IPS-NIHi7 (cell line): Measurements from ENCODE around the gene RARA.

Experiments used
- DNase-seq: peaks from one replicate; pipeline ENCODE4 v3.0.0; 2012; ENCODE audit warnings: mixed read lengths; ENCODE audit errors: extremely low spot score

Gene RARA

GRCh38 chr17:40327735-40328385 is 18.9 kb downstream of the RARA start:
- no peak for DNase-seq

GRCh38 chr17:40328386-40328766 is 19.4 kb downstream of the RARA start:
- no peak for DNase-seq

DNA sequence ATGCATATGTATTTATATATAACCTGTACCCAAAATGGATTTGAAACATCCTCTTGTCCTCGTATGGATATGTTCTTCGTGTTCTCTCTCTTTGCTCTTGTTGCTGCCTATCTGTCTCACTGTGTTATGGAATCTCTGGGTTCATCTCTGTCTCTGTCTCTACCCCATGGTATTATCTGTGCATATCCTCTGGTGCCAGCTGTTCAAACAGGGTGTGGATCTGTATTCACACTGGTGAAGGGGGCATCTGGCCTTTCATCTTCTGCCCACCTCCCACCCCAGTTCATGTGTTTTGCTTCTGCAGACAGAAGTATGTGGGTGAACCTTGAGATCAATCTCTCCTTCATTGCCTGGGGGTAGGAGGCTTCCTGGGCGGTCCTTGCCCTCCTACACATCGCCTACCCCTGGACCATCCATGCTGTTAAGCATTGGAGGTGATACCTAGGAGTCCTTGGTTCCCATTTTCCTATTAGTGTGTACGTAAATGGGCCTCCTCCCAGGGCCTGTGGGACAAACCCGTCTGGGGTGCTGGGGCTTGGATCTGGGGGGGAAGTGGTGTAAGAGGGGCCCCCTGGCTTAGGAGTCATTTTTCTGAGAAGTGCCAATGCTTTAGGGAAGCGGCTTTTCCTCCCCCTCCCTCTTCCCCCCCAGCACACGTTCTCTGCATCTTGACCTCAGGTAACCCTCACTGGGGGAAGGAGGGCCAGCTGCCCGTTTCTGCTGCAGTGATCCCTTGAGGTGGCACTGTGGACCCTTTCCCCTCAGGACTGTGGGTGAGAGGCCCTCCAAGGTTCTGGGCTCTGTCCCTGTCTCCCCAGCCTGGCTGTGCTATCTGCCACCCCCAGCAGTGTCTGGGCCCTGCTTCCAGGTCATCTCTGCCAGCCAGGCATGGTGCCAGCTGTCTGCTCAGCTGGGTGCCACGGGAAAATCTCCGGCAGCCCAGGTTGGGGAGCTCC is 21.1 kb downstream of the RARA start:
- DNase-seq = no peak

- no peak for DNase-seq
These were observed 22.0 kb downstream of the RARA start for GRCh38 chr17:40330850-40331470.

GRCh38 chr17:40331743-40332641 is 23.0 kb downstream of the RARA start:
- DNase-seq = no peak

DNA sequence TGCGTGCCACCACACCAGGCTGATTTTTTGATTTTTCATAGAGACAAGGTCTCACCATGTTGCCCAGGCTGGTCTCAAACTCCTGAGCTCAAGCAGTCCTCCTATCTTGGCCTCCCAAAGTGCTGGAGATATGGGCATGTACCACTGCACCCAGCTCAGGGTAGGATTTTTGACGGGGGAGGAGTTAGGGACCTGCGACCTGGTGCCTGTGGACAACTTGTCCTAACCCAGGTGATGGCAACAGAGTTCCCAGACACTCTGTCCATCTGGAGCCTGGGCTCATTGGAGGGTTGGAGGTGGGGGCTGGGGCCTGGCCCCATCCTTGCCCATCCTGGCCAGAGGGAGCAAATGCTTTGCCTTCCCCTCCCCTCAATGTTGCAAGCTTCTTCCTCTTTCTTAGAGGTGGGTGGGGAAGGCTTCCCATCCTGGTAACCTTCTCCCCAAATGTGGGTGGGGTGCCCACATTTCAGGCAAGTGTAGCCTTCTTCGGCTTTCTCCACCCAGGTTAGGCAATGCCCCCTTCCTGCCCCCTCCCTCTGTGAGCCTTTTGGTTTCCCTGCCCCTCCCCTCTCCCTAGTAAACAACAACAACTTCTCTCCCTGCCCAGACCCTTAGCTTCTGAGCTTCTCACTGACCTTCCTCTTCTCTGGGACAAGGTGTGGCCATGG is 24.9 kb downstream of the RARA start:
- DNase-seq = no peak

DNA sequence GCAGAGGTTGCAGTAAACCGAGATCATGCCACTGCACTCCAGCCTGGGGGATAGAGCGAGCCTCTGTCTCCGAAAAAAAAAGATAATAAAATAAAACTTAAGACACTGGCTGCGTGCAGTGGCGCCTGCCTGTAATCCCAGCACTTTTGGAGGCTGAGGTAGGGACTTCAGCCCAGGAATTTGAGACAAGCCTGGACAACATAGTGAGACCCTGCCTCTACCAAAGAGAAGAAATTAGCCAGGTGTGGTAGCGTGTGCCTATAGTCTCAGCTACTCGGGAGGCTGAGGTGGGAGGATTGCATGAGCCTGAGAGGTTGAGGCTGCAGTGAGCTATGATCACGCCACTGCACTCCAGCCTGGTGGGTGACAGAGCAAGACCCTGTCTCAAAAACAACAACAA is 26.6 kb downstream of the RARA start:
- DNase-seq = no peak

DNA sequence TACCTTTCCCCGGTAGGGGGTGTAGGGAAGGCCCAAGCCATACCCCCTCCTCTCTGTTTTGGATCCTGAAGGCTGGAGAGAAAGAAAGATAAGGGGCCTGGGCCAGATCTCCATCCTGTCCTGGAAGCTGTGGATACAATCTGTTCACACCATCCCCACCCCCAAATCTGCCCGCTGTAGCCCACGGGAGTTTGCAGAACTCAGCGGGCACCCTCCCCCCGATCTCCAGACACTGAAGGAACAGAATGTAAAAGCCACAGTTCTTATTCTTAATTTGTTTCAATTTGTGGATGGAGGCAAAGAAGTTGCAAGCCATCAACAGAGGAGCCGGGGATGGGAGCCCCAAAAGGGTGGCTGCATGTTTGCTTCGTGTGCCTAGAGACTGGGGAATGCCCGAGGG is 28.4 kb downstream of the RARA start:
- no peak for DNase-seq

GRCh38 chr17:40338058-40338457 is 29.1 kb downstream of the RARA start:
- no peak for DNase-seq

DNA sequence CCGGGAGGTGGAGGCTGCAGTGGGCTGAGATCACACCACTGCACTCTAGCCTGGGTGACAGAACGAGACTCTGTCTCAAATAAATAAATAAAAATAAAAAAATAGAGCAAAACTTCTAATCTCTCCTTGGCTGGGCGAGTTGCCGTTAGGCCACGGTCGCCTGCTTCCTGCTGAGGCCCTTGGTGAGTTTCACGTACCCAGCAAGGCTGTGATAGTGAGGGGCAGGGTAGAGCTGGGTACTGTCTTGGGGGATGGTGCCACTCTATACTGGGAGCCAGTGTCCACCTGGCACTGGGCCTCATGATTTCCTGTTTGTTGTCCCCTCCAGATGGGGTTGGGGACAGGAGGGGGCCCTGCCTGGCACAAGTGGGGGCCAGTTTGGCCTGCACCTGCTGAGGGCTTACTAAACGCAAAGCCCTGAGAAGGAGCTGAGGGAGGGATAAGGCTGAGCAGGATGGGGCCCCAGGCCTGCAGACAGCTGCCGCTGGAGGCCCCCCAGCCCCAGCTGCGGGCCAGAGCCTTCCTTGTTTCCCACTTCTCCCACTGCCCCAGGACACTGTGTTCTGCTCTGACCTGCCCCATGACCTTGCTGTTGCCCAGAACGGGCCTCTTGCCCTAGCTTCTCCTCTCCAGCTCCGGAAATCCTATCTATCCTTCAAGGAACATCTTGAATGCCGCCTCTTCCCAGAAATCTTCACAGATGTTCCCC is 30.1 kb downstream of the RARA start:
- DNase-seq = no peak

- no peak for DNase-seq
These were observed 31.3 kb downstream of the RARA start for GRCh38 chr17:40340327-40340726.

GRCh38 chr17:40340880-40341807 is 32.2 kb downstream of the RARA start:
- DNase-seq = peak; percentile 85

GRCh38 chr17:40341808-40342503 is 33.0 kb downstream of the RARA start:
- peak; percentile 83 for DNase-seq

- DNase-seq = no peak
These were observed 33.7 kb downstream of the RARA start for GRCh38 chr17:40342504-40343218.

- DNase-seq = no peak
These were observed 34.5 kb downstream of the RARA start for GRCh38 chr17:40343219-40344119.

GRCh38 chr17:40344421-40345160 is 35.6 kb downstream of the RARA start:
- no peak for DNase-seq
